ENCODE results near the gene CALY. TPM values are rescaled to one million over a fixed set of nuclear protein-coding genes. Genes with fewer than 3 reads are reported as not detected.

Gene CALY
- total RNA-seq, 1 donor from 2014 or later = not detected

- DNase-seq = no peak
Measured at GRCh38 chr10:133366130-133366478, 29.4 kb upstream of the CALY start.

- DNase-seq = no peak
Measured at GRCh38 chr10:133365461-133366129, 28.9 kb upstream of the CALY start.

- no peak for DNase-seq
Measured at GRCh38 chr10:133364645-133365431, 28.1 kb upstream of the CALY start.

- DNase-seq = no peak
Measured at GRCh38 chr10:133362846-133363245, 26.1 kb upstream of the CALY start.

- DNase-seq = no peak
Measured at GRCh38 chr10:133361773-133362441, 25.2 kb upstream of the CALY start.

GRCh38 chr10:133361227-133361626, 24.5 kb upstream of the CALY start:
- no peak for DNase-seq

GRCh38 chr10:133359972-133360610, 23.4 kb upstream of the CALY start:
- DNase-seq = no peak

GRCh38 chr10:133359554-133359971, 22.9 kb upstream of the CALY start:
- no peak for DNase-seq

GRCh38 chr10:133358925-133359310, 22.2 kb upstream of the CALY start:
- no peak for DNase-seq

- DNase-seq = no peak
Measured at GRCh38 chr10:133358162-133358924, 21.6 kb upstream of the CALY start.

- peak; percentile 42 for DNase-seq
Measured at GRCh38 chr10:133357285-133358161, 20.8 kb upstream of the CALY start, which contains the start of gene FUOM. Gene FUOM (minus strand): TSS chr10:133358019. CDS start chr10:133358007, 12 bp downstream.

GRCh38 chr10:133356549-133357284, 20.0 kb upstream of the CALY start:
- no peak for DNase-seq

GRCh38 chr10:133355991-133356390, 19.3 kb upstream of the CALY start:
- DNase-seq = no peak

GRCh38 chr10:133355266-133355665, 18.6 kb upstream of the CALY start:
- DNase-seq = no peak

GRCh38 chr10:133354672-133355240, 18.1 kb upstream of the CALY start:
- DNase-seq = no peak

GRCh38 chr10:133353988-133354605, 17.4 kb upstream of the CALY start:
- no peak for DNase-seq

GRCh38 chr10:133353202-133353959, 16.7 kb upstream of the CALY start:
- no peak for DNase-seq
